HAP-1 (cell line): ENCODE measurements around the gene CFAP43.

Experiments
- DNase-seq, 2 experiments: peaks; one replicate each; pipeline ENCODE4 v3.0.0-alpha.2; 2016 to 2020; ENCODE audit warnings: low spot score in 2 of 2
- H3K27me3 ChIP-seq: fragments of 250-450 bp; sonication (Bioruptor Pico); 2 replicates; pipeline ENCODE4 v1.5.1; 2020; ENCODE audit warnings: low read depth, mild to moderate bottlenecking, moderate library complexity
- H3K36me3 ChIP-seq: fragments of 250-450 bp; sonication (Bioruptor Pico); replicated peaks from 2 replicates; pipeline ENCODE4 v1.5.1; 2020; ENCODE audit warnings: mild to moderate bottlenecking
- H3K4me1 ChIP-seq: fragments of 250-450 bp; sonication (Bioruptor Pico); 2 replicates; pipeline ENCODE4 v1.5.1; 2020; ENCODE audit warnings: mild to moderate bottlenecking
- H3K4me3 ChIP-seq: fragments of 250-450 bp; sonication (Bioruptor Pico); 2 replicates; pipeline ENCODE4 v1.5.1; 2020; ENCODE audit warnings: mild to moderate bottlenecking, moderate library complexity
- H3K9me3 ChIP-seq: fragments of 250-450 bp; sonication (Bioruptor Pico); 2 replicates; pipeline ENCODE4 v1.5.1; 2020; ENCODE audit warnings: mild to moderate bottlenecking, moderate library complexity
- in situ Hi-C: fragments of 300-500 bp; cut with MboI; formaldehyde crosslinking; loops from 3 replicates; pipeline ENCODE4 v1.14.3; 2020; ENCODE audit warnings: low sequenced_read_pairs, inconsistent platforms, mixed read lengths

The CFAP43 gene

DNA sequence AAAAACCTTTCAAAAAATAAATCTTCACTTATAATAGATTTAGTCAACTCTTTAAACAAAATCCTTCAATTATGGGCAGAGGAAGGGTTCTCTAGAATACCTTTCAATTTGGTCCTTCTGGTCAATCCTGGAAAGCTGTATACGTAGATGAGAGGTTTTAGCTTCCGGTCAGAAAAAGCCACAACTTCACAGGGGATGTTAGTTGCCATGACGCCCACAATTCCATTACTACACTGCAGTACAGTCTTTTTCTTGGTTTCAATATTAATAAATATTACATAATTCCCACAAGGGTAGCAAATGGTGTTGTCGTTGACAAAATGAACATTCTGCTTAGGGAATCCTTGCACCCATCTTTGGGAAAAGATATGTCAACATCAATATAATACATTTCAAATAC, 1.7 kb downstream of the CFAP43 start:
- H3K36me3 ChIP-seq = no peaks in the 10 kb centered on the region
- no peak for DNase-seq
- H3K27me3 ChIP-seq = peaks cover 10% of the 10 kb centered on the region; the same call in 1 of the 2 replicates
- in situ Hi-C loops = no loop called here
- H3K4me3 ChIP-seq = no peak overlapping the region
- H3K9me3 ChIP-seq = no peaks in the 10 kb centered on the region
- no peaks in the 10 kb centered on the region for H3K4me1 ChIP-seq

DNA sequence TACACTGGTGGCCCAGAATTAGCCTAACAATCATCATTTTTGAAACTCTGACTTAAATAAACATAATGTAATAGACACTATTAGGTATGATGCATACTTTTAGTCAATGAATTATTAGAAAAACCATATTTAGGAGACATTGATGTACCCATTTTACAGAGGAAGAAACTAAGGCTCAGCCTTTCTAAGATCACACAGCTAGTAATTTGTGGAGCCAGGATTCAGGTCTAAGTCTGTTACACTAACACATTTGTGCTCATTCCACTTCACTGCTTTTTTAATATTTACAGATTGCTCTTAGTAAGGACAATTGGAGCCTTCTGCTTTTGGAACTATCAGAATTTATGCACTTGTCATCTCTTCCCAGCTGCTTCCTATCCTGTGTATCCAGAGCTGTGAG, 8.9 kb downstream of the CFAP43 start:
- no peaks in the 10 kb centered on the region for H3K9me3 ChIP-seq
- in situ Hi-C loops = loop anchor here (25.0 kb wide), 1 partner anchor 511 kb away; no protein-coding TSS in a partner anchor
- no peak overlapping the region for H3K4me3 ChIP-seq
- H3K4me1 ChIP-seq = no peaks in the 10 kb centered on the region
- DNase-seq = no peak
- peaks cover 12% of the 10 kb centered on the region for H3K27me3 ChIP-seq
- no peaks in the 10 kb centered on the region for H3K36me3 ChIP-seq

DNA sequence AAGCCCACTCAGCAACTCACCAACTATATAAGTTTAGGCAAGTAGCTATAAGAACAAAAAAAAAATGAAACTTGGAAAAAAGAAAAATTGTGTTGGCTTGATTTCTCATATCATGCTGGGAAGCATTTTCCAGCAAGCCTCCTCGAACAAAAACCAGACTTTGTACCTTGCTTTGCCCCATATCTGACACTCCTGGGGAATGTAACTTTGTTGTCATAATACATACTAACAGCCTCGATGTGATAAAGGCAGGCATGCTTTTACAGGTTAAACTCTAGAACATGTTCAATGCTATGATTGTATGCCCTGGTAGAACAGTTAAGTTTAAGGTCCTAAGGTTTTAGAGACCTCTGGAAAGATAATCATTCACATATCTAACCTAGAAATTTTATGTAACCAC, 11.6 kb downstream of the CFAP43 start:
- Histone ChIP-seq H3K36me3 (no peaks in the 10 kb centered on the region), H3K4me3 (no peak overlapping the region), H3K27me3 (peaks cover 6% of the 10 kb centered on the region), H3K9me3 (no peaks in the 10 kb centered on the region), H3K4me1 (no peaks in the 10 kb centered on the region)
- no peak for DNase-seq
- in situ Hi-C loops = loop anchor here (25.0 kb wide), 1 partner anchor 508 kb away; no protein-coding TSS in a partner anchor

DNA sequence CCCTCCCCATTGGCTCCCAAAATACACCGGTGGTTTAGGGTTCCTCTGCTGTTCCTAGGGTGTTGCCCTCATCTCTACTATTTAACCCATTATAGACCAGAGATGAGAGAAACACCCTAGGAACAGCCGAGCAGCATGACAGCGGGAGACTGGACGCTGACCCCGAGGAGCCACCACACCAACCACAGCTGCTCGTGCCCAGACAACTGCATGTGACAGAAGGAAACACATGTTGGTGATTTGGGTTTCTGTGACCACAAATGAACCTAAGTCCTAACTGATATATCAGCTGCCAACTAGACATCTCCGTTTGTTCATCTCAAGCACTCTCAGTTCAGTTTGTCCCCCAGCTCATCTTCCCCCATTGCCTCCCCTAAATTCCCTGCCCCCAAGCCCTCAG, 13.4 kb downstream of the CFAP43 start:
- H3K36me3 ChIP-seq = no peaks in the 10 kb centered on the region
- H3K4me3 ChIP-seq = no peak overlapping the region
- in situ Hi-C loops = loop anchor here (25.0 kb wide), 1 partner anchor 506 kb away; no protein-coding TSS in a partner anchor
- DNase-seq = no peak
- no peaks in the 10 kb centered on the region for H3K4me1 ChIP-seq
- H3K27me3 ChIP-seq = peaks cover 6% of the 10 kb centered on the region; the same call in 1 of the 2 replicates
- no peaks in the 10 kb centered on the region for H3K9me3 ChIP-seq

- no peak for DNase-seq
- Histone ChIP-seq H3K36me3 (no peaks in the 10 kb centered on the region), H3K4me1 (no peaks in the 10 kb centered on the region), H3K9me3 (no peaks in the 10 kb centered on the region), H3K4me3 (no peak overlapping the region), H3K27me3 (peaks cover 22% of the 10 kb centered on the region)
- in situ Hi-C loops = loop anchor here (25.0 kb wide), 1 partner anchor 504 kb away; no protein-coding TSS in a partner anchor
Measured at GRCh38 chr10:104216631-104217030, 15.5 kb downstream of the CFAP43 start.

- in situ Hi-C loops = loop anchor here (10.0 to 25.0 kb wide), 2 partner anchors 325 to 497 kb away; no protein-coding TSS in a partner anchor
- no peaks in the 10 kb centered on the region for H3K9me3 ChIP-seq
Measured at GRCh38 chr10:104209575-104210198, 22.5 kb downstream of the CFAP43 start.

GRCh38 chr10:104208730-104209129, 23.4 kb downstream of the CFAP43 start:
- no peaks in the 10 kb centered on the region for H3K4me1 ChIP-seq
- H3K9me3 ChIP-seq = no peaks in the 10 kb centered on the region
- no peak overlapping the region for H3K4me3 ChIP-seq
- H3K36me3 ChIP-seq = no peaks in the 10 kb centered on the region
- in situ Hi-C loops = loop anchor here (10.0 to 25.0 kb wide), 2 partner anchors 324 to 496 kb away; no protein-coding TSS in a partner anchor
- H3K27me3 ChIP-seq = peaks cover 38% of the 10 kb centered on the region
- no peak for DNase-seq

More at GRCh38 chr10:104209575-104210198, 22.5 kb downstream of the CFAP43 start:
- no peaks in the 10 kb centered on the region for H3K36me3 ChIP-seq
- peak; percentile 40 to 52 for DNase-seq
- H3K4me1 ChIP-seq = no peaks in the 10 kb centered on the region
- H3K27me3 ChIP-seq = peaks cover 38% of the 10 kb centered on the region
- H3K4me3 ChIP-seq = no peak overlapping the region

DNA sequence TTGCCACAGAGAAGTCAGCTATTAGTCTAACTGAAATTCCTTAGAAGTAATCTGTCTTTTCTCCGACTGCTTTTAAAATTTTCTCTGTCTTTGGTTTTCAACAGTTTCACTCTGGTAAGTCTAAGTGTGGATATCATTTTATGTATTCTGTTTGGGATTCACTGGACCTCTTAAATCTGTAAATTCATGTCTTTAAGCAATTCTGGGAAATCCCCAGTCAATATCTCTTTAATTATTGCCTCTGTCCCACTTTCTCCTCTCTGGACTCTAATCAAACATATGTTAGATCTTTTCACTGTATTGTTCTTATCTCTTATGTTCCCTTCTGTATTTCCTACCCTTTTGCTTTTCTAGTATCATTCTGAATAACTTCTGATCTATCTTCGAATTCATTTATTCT, 29.9 kb downstream of the CFAP43 start:
- Histone ChIP-seq H3K9me3 (no peaks in the 10 kb centered on the region), H3K4me3 (no peak overlapping the region), H3K27me3 (peaks cover 8% of the 10 kb centered on the region), H3K36me3 (no peaks in the 10 kb centered on the region), H3K4me1 (no peaks in the 10 kb centered on the region)
- in situ Hi-C loops = loop anchor here (10.0 to 25.0 kb wide), 2 partner anchors 317 to 490 kb away; no protein-coding TSS in a partner anchor
- DNase-seq = no peak

DNA sequence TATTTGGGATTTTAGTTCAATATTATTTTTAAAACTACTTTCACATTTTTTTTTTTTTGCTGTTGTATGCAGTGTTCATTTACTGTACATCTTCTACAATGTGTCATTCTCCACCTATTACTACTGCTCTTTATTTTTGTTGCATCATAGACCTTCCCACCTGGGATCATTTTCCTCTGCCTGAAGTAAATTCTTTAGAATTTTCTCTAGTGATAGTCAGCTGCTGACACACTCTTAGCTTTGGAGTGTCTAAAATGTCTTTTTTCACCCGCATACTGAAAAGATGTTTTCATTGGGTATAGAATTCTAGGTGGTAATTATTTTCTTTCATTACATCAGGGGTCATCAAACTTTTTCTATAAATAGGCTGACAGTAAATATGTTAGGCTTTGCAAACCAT, 30.5 kb downstream of the CFAP43 start:
- Histone ChIP-seq H3K4me3 (no peak overlapping the region), H3K27me3 (peaks cover 9% of the 10 kb centered on the region; the same call in 1 of the 2 replicates), H3K9me3 (no peaks in the 10 kb centered on the region), H3K4me1 (no peaks in the 10 kb centered on the region), H3K36me3 (no peaks in the 10 kb centered on the region)
- no peak for DNase-seq
- in situ Hi-C loops = loop anchor here (10.0 to 25.0 kb wide), 2 partner anchors 317 to 489 kb away; no protein-coding TSS in a partner anchor

DNA sequence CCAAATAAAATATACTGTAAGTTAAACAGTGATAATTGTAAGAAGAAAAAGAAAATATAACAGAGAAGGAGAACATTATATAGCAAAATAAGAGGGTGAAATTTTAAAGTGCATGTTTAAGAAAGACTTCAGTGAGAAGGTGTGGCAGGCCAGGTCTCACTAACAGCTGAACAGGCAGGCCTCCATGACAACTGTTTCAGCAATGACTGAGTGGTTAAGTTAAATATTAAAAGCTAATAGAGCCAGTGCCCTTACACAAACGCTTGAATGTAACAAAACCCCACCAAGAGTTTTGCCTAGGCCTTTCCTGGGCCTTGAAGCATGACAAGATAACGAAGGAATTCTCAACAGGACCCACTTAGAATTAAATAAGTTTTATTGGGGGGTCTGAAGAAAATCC, 32.6 kb downstream of the CFAP43 start:
- H3K27me3 ChIP-seq = peaks cover 13% of the 10 kb centered on the region
- no peaks in the 10 kb centered on the region for H3K36me3 ChIP-seq
- no peaks in the 10 kb centered on the region for H3K9me3 ChIP-seq
- DNase-seq = no peak
- in situ Hi-C loops = no loop called here
- H3K4me1 ChIP-seq = no peaks in the 10 kb centered on the region
- H3K4me3 ChIP-seq = no peak overlapping the region

DNA sequence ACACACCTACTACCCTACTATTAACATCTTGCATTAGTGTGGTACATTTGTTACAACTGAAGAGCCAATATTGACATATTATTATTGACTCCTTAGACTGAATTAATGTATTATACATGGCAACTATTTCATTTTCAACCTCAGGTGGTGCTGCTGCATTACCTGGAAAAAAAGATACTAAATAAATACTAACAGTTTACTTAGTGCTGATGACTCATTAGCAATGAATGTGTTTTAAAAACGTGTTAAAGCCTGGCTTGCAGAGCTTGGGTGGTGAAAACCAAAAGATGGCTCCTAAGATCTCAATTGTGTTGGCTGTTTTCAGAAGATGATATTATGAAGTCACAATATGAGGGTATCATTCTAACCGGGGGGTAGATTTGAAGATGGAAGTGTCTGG, 34.8 kb downstream of the CFAP43 start:
- peaks cover 24% of the 10 kb centered on the region for H3K27me3 ChIP-seq
- H3K4me3 ChIP-seq = no peak overlapping the region
- no peaks in the 10 kb centered on the region for H3K9me3 ChIP-seq
- in situ Hi-C loops = no loop called here
- H3K4me1 ChIP-seq = no peaks in the 10 kb centered on the region
- DNase-seq = no peak
- H3K36me3 ChIP-seq = no peaks in the 10 kb centered on the region

DNA sequence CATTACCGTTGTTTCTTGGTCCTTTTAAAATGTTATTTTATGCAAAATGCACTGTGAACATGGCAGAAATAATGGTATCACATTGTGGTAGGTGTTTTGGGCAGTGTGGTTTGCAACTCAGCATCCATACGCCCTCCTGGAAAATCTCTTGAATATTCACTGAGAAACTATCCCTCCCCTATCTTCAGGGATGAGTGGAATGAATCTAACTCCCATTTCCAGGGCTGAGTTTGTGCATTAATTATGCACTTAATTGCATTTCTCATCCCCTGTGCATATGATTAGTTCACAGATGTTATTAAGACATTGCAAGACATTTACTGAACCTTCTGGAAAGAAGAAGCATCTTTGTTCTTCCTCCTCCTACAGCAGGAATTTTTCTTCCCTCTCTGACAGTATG, 36.5 kb downstream of the CFAP43 start:
- no peak overlapping the region for H3K4me3 ChIP-seq
- H3K27me3 ChIP-seq = peaks cover 25% of the 10 kb centered on the region
- in situ Hi-C loops = no loop called here
- no peaks in the 10 kb centered on the region for H3K9me3 ChIP-seq
- no peaks in the 10 kb centered on the region for H3K36me3 ChIP-seq
- no peak for DNase-seq
- no peaks in the 10 kb centered on the region for H3K4me1 ChIP-seq

GRCh38 chr10:104193787-104194186, 38.4 kb downstream of the CFAP43 start:
- in situ Hi-C loops = no loop called here
- H3K9me3 ChIP-seq = no peaks in the 10 kb centered on the region

DNA sequence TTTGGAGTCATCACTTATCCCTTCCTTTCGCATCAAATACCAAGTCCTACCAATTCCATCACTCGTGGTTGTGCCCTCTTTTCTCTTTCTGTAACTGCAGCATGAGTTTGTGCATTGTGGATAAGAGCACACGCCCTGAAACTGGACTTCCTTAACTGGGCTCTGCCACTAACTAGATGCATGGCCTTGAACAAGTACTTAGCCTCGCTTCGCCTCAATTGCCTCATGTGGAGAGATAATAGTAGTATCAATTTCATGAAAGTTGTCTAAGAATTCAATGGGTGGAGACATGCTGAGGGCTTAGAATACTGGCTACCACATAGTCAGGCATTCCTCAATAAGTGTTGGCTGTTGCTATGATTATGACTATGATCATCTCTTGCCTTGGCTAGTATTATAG, 41.5 kb downstream of the CFAP43 start:
- DNase-seq = no peak
- Histone ChIP-seq H3K9me3 (no peaks in the 10 kb centered on the region), H3K4me3 (no peak overlapping the region), H3K27me3 (peaks cover 31% of the 10 kb centered on the region), H3K4me1 (no peaks in the 10 kb centered on the region), H3K36me3 (no peaks in the 10 kb centered on the region)
- in situ Hi-C loops = no loop called here

More at GRCh38 chr10:104193787-104194186, 38.4 kb downstream of the CFAP43 start:
- H3K27me3 ChIP-seq = peaks cover 28% of the 10 kb centered on the region
- no peak overlapping the region for H3K4me3 ChIP-seq
- no peak for DNase-seq
- H3K4me1 ChIP-seq = no peaks in the 10 kb centered on the region
- no peaks in the 10 kb centered on the region for H3K36me3 ChIP-seq
